ENCODE data around the gene GPBP1L1. TPM values are rescaled to one million over a fixed set of nuclear protein-coding genes. Genes with fewer than 3 reads are reported as not detected.

Gene GPBP1L1
- total and polyA plus RNA-seq, 2 of the 13 experiments (the other 11 are each of a cell fraction or from before 2014, with no cell fraction given) = 45.9 to 86.1 TPM

- TF ChIP-seq CREM (IDR thresholded peaks at IDR 0.05) (0 out of 2 replicates have a peak, but pooled peaks have one; percentile 8), CREM (CRISPR knock-in tag; IDR thresholded peaks at IDR 0.05) (no peak), ZNF607 (CRISPR knock-in tag; IDR thresholded peaks at IDR 0.05; ENCODE audit: borderline replicate concordance) (0 out of 2 replicates have a peak, but pooled peaks have one; percentile 6), ZNF530 (CRISPR knock-in tag; IDR thresholded peaks at IDR 0.05; ENCODE audit: low read depth) (no peak), ZNF207 (IDR thresholded peaks at IDR 0.05; ENCODE audit: borderline replicate concordance) (no peak), MED13 (CRISPR knock-in tag; IDR thresholded peaks at IDR 0.05) (peak; percentile 34; the same call in 1 of the 2 replicates), ISX (CRISPR knock-in tag; conservative IDR thresholded peaks at IDR 0.05) (0 out of 2 replicates have a peak, but pooled peaks have one; percentile 53), ZNF574 (CRISPR knock-in tag; IDR thresholded peaks at IDR 0.05) (peak; percentile 48; the same call in 1 of the 2 replicates), SMYD3 (CRISPR knock-in tag; IDR thresholded peaks at IDR 0.05) (0 out of 2 replicates have a peak, but pooled peaks have one; percentile 54), ATF3 (CRISPR knock-in tag; IDR thresholded peaks at IDR 0.05) (no peak), ZBTB2 (CRISPR knock-in tag; IDR thresholded peaks at IDR 0.05; ENCODE audit: low read depth) (peak; percentile 42; the same call in 1 of the 2 replicates), ARID5B (CRISPR knock-in tag; IDR thresholded peaks at IDR 0.05) (0 out of 2 replicates have a peak, but pooled peaks have one; percentile 1), ZNF264 (CRISPR knock-in tag; IDR thresholded peaks at IDR 0.05) (0 out of 2 replicates have a peak, but pooled peaks have one; percentile 40), MXD4 (CRISPR knock-in tag; IDR thresholded peaks at IDR 0.05) (peak; percentile 53; the same call in 1 of the 2 replicates), FUBP1 (CRISPR knock-in tag; IDR thresholded peaks at IDR 0.05; ENCODE audit: borderline replicate concordance) (no peak), ISL2 (CRISPR knock-in tag; IDR thresholded peaks at IDR 0.05) (no peak), HOXA3 (CRISPR knock-in tag; IDR thresholded peaks at IDR 0.05) (peak; percentile 81), CEBPG (CRISPR knock-in tag; IDR thresholded peaks at IDR 0.05) (no peak), SRSF4 (IDR thresholded peaks at IDR 0.05; ENCODE audit: low read depth, low read length, poor library complexity, severe bottlenecking) (no peak)
Observed at GRCh38 chr1:45584351-45585109, 101.8 kb downstream of the GPBP1L1 start (continued).
